ENCODE data around the gene ZDHHC9. TPM values are rescaled to one million over a fixed set of nuclear protein-coding genes. Genes with fewer than 3 reads are reported as not detected.

The ZDHHC9 gene
- total and polyA plus RNA-seq, 7 donors, result 8.7 to 32.7 (median 15.2) TPM

DNA sequence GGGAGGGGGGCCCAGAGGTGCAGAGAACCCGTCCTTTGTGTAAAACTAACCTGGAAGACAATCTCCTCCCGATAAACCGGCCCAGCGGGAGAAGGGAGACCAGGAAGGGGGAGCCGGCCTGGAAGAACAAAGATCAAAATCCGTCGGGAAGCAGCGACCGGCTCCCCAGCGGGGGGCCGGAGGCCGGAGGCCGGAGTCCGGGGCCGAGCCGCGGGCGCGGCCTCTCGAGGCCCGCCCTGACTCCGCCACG lies 552 bp downstream of the ZDHHC9 start:
- no peak for DNase-seq
- no peaks in the 10 kb centered on the region for H3K27me3 ChIP-seq (ENCODE audit: insufficient read depth in 3 of 3, low read length in 2 of 3)
- no peaks in the 10 kb centered on the region for H3K4me1 ChIP-seq
- intact Hi-C loops (cut with DNase I), result loop anchor here in 1 of 2 donors (5.0 to 10.0 kb wide), 2 partner anchors 64 to 208 kb away; partner anchors contain the start of gene UTP14A
- peak overlapping the region; percentile 75 for H3K27ac ChIP-seq
- TF ChIP-seq, protein P1, sequence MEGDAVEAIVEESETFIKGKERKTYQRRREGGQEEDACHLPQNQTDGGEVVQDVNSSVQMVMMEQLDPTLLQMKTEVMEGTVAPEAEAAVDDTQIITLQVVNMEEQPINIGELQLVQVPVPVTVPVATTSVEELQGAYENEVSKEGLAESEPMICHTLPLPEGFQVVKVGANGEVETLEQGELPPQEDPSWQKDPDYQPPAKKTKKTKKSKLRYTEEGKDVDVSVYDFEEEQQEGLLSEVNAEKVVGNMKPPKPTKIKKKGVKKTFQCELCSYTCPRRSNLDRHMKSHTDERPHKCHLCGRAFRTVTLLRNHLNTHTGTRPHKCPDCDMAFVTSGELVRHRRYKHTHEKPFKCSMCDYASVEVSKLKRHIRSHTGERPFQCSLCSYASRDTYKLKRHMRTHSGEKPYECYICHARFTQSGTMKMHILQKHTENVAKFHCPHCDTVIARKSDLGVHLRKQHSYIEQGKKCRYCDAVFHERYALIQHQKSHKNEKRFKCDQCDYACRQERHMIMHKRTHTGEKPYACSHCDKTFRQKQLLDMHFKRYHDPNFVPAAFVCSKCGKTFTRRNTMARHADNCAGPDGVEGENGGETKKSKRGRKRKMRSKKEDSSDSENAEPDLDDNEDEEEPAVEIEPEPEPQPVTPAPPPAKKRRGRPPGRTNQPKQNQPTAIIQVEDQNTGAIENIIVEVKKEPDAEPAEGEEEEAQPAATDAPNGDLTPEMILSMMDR (IDR thresholded peaks at IDR 0.05), result no peak
- ATAC-seq, result no peak
- peaks cover 0 to 7% of the 10 kb centered on the region in 2 donors for H3K36me3 ChIP-seq (ENCODE audit: insufficient read depth in 1 of 2, low read depth in 1 of 2)
- peak overlapping the region; percentile 74 for H3K4me3 ChIP-seq
- no peaks in the 10 kb centered on the region for H3K9me3 ChIP-seq
- WGBS, 3 donors, result 0 to 24% (median 5%) methylated on average over 3 to 23 of the region's 23 CpGs

DNA sequence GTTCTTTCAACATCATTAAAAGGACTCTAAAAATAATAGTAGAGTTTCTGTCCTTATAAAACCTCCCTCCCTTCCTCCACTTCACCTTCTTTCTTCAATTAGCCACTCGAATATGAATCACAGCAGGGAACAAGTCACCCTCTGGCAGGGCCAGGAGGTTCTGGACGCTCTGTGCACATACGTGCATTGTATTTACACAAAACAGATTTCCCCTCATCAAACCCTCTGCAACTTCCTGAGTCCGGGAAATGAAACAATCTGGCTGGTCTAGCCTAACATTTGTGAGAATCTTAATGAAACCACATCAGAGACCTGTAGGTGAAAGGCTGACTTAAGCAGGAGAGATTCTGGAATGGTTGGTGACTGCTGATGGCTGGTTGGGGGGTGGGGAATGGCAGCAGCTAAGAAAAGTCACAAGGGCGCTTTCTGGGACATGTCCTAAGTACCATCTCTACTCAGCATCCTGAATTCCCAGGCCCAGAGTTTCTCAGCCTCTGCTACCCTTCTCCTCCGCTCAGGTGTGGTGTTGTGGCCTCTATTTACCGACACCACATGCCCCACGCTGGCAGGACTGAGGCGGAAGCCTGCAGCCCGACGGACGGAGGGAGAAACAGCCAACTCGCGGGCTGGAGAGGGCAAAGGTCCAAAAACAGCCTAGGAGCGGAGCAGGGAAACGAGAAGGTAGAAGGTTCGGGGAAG lies 1.0 kb downstream of the ZDHHC9 start:
- H3K27ac ChIP-seq, result peak overlapping the region; percentile 75
- TF ChIP-seq, protein P1 (IDR thresholded peaks at IDR 0.05), result no peak
- peak in 3 of 4 donors; percentile 20 to 53 (median 40) for ATAC-seq
- no peaks in the 10 kb centered on the region for H3K4me1 ChIP-seq
- intact Hi-C loops (cut with DNase I), result loop anchor here in 1 of 2 donors (5.0 to 10.0 kb wide), 2 partner anchors 65 to 208 kb away; partner anchors contain the start of gene UTP14A
- H3K36me3 ChIP-seq (ENCODE audit: insufficient read depth in 1 of 2, low read depth in 1 of 2), result peaks cover 0 to 7% of the 10 kb centered on the region in 2 donors
- H3K4me3 ChIP-seq, result peak overlapping the region; percentile 74
- peak; percentile 20 to 54 for DNase-seq
- WGBS, 3 donors, result 13 to 36% (median 34%) methylated on average over 6 to 17 of the region's 17 CpGs
- no peaks in the 10 kb centered on the region for H3K27me3 ChIP-seq (ENCODE audit: insufficient read depth in 3 of 3, low read length in 2 of 3)
- H3K9me3 ChIP-seq, result no peaks in the 10 kb centered on the region

DNA sequence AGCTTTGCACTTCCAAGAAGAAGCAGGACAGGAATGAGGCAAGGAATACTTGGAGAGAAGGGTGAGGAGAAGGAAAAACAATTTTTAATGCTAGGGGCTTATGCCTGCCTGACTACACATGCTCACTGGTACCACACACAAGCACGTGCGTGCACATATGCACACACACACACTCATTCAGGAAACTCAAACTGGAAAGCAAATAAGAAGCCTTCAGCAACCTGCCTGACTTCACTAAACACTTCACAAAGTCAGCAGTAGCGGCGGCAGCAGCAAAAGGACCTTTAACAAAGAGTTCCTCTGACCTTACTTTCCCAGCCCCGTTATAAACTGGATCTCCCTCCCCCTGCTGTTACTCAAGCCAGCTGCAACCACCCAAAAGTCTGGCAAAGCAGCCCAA lies 3.3 kb downstream of the ZDHHC9 start:
- H3K36me3 ChIP-seq (ENCODE audit: insufficient read depth in 1 of 2, low read depth in 1 of 2), result peaks cover 0 to 7% of the 10 kb centered on the region in 2 donors
- TF ChIP-seq, protein P1 (IDR thresholded peaks at IDR 0.05), result no peak
- intact Hi-C loops (cut with DNase I), result loop anchor here in 1 of 2 donors (5.0 to 10.0 kb wide), 2 partner anchors 67 to 206 kb away; partner anchors contain the start of gene UTP14A
- DNase-seq (no peak), ATAC-seq (no peak)
- 52 to 65% (median 57%) methylated on average over 5 of the region's 5 CpGs for WGBS, 3 donors
- H3K27me3 ChIP-seq (ENCODE audit: insufficient read depth in 3 of 3, low read length in 2 of 3), result no peaks in the 10 kb centered on the region
- H3K4me3 ChIP-seq, result no peak overlapping the region
- no peaks in the 10 kb centered on the region for H3K9me3 ChIP-seq
- H3K4me1 ChIP-seq, result no peaks in the 10 kb centered on the region
- no peak overlapping the region for H3K27ac ChIP-seq

DNA sequence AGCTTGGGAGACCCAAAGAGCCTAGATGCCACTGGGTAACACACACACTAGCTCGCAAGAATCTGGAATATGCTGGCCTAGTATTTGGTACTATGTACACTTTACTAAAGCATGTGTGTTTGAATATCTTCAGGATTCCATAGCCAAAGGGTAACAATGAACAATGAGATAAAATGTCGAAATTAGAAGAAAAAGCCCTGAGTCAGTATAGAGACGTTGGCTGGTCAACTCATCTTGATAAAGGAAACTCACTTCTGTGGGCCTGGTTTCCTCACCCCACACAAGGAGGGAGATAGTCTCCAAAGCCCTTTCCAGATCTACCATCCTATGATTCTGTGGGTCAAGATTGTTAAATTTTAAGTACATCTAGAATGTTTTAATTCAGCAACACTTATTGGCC lies 6.9 kb downstream of the ZDHHC9 start:
- H3K4me3 ChIP-seq, result no peak overlapping the region
- ATAC-seq, result no peak
- intact Hi-C loops (cut with DNase I), result no loop called here
- H3K9me3 ChIP-seq, result no peaks in the 10 kb centered on the region
- TF ChIP-seq, protein P1 (IDR thresholded peaks at IDR 0.05), result no peak
- no peak overlapping the region for H3K27ac ChIP-seq
- peaks cover 0 to 4% of the 10 kb centered on the region in 2 donors for H3K36me3 ChIP-seq (ENCODE audit: insufficient read depth in 1 of 2, low read depth in 1 of 2)
- no peaks in the 10 kb centered on the region for H3K4me1 ChIP-seq
- WGBS, 3 donors, result 74 to 97% (median 91%) methylated on average over 3 of the region's 3 CpGs
- DNase-seq, result no peak
- no peaks in the 10 kb centered on the region for H3K27me3 ChIP-seq (ENCODE audit: insufficient read depth in 3 of 3, low read length in 2 of 3)
